IMR-90 (cell line): ENCODE measurements around the gene TMEM43. TPM values are rescaled to one million over a fixed set of nuclear protein-coding genes. Genes with fewer than 3 reads are reported as not detected.

Source experiments
- ATAC-seq: fragments of 200-7000 bp; cut with Tn5 transposase; 2 replicates; pipeline ENCODE4 v1.9.1; 2020; ENCODE audit warnings: low read depth, mild to moderate bottlenecking, moderate library complexity
- BruUV-seq: library from RNA; stranded (reverse); fragments of 400-500 nt; replicated peaks from 2 replicates; lab custom pipeline; 2021; lab: Mats Ljungman, UMichigan
- CTCF ChIA-PET: fragments of 300-600 bp; formaldehyde crosslinking; extraction: SDS; loops from one replicate; lab custom pipeline; 2021; ENCODE audit warnings: antibody characterized with exemption; lab: Yijun Ruan, JAX
- POLR2A ChIA-PET: fragments of 300-600 bp; sonication (Branson Sonifier 250); formaldehyde crosslinking; loops from one replicate; lab custom pipeline; 2022; ENCODE audit warnings: antibody characterized with exemption; ENCODE audit not compliant: unreplicated experiment; lab: Charles Lee
- DNase-seq: peaks from one replicate; pipeline ENCODE4 v3.0.0; 2013
- H2AFZ ChIP-seq: replicated peaks from 2 replicates; pipeline ENCODE3; 2013; ENCODE audit warnings: low read length, mild to moderate bottlenecking; ENCODE audit not compliant: poor library complexity
- H2AK5ac ChIP-seq: 2 replicates; pipeline ENCODE4 v1.6.1; 2013; ENCODE audit warnings: low read depth, low read length, inconsistent platforms
- H2AK9ac ChIP-seq: replicated peaks from 2 replicates; pipeline ENCODE3; 2013; ENCODE audit warnings: mild to moderate bottlenecking, low read depth, low read length, moderate library complexity; ENCODE audit not compliant: poor library complexity
- H2BK120ac ChIP-seq: 2 replicates; pipeline ENCODE4 v1.6.1; 2013; ENCODE audit warnings: low read depth, low read length, inconsistent platforms
- H2BK15ac ChIP-seq: 3 replicates; pipeline ENCODE4 v1.6.1; 2013; ENCODE audit warnings: low read depth, low read length, inconsistent platforms
- H2BK20ac ChIP-seq: 2 replicates; pipeline ENCODE4 v1.6.1; 2013; ENCODE audit warnings: low read depth, mild to moderate bottlenecking, inconsistent platforms, low read length, moderate library complexity
- H2BK5ac ChIP-seq: 2 replicates; pipeline ENCODE4 v1.6.1; 2013; ENCODE audit warnings: mild to moderate bottlenecking, low read depth, low read length, inconsistent platforms; ENCODE audit not compliant: poor library complexity, severe bottlenecking
- H3K14ac ChIP-seq: replicated peaks from 2 replicates; pipeline ENCODE4 v1.6.1; 2013; ENCODE audit warnings: low read depth, low read length, inconsistent platforms
- H3K18ac ChIP-seq: 2 replicates; pipeline ENCODE4 v1.6.1; 2013; ENCODE audit warnings: low read depth, low read length, control low read depth
- H3K23ac ChIP-seq: 2 replicates; pipeline ENCODE4 v1.6.1; 2013; ENCODE audit warnings: low read depth, low read length, inconsistent platforms
- H3K27ac ChIP-seq: 2 replicates; pipeline ENCODE4 v1.5.1; 2013; ENCODE audit warnings: mild to moderate bottlenecking, control low read depth, low read length; ENCODE audit not compliant: insufficient read depth
- H3K27me3 ChIP-seq: 2 replicates; pipeline ENCODE4 v1.6.1; 2013; ENCODE audit warnings: low read length; ENCODE audit not compliant: control insufficient read depth, insufficient read depth
- H3K36me3 ChIP-seq: 2 replicates; pipeline ENCODE4 v1.6.1; 2013; ENCODE audit warnings: low read length, mixed read lengths; ENCODE audit not compliant: control insufficient read depth, insufficient read depth
- H3K4ac ChIP-seq: 2 replicates; pipeline ENCODE4 v1.6.1; 2013; ENCODE audit warnings: low read depth, low read length, inconsistent platforms
- H3K4me1 ChIP-seq: 2 replicates; pipeline ENCODE4 v1.6.1; 2013; ENCODE audit warnings: low read length, mixed read lengths; ENCODE audit not compliant: control insufficient read depth, insufficient read depth
- H3K4me2 ChIP-seq: 2 replicates; pipeline ENCODE4 v1.6.1; 2013; ENCODE audit warnings: low read depth, mild to moderate bottlenecking, control low read depth, low read length, moderate library complexity
- H3K4me3 ChIP-seq: 2 replicates; pipeline ENCODE4 v1.5.1; 2013; ENCODE audit warnings: low read depth, mild to moderate bottlenecking, control low read depth, low read length, moderate library complexity; ENCODE audit not compliant: insufficient read depth
- H3K56ac ChIP-seq: 2 replicates; pipeline ENCODE4 v1.6.1; 2013; ENCODE audit warnings: low read length, inconsistent platforms; ENCODE audit not compliant: insufficient read depth; ENCODE audit errors: extremely low read depth
- H3K79me1 ChIP-seq, 2 experiments: 2 replicates each; pipeline ENCODE4 v1.6.1; 2013; ENCODE audit warnings: low read length in 2 of 2, inconsistent platforms in 1 of 2, low read depth in 1 of 2
- H3K9ac ChIP-seq: 2 replicates; pipeline ENCODE4 v1.6.1; 2013; ENCODE audit warnings: low read depth, low read length, control low read depth
- H3K9me1 ChIP-seq: 2 replicates; pipeline ENCODE4 v1.6.1; 2013; ENCODE audit warnings: low read length, inconsistent platforms; ENCODE audit not compliant: insufficient read depth
- H3K9me3 ChIP-seq: 2 replicates; pipeline ENCODE4 v1.6.1; 2013; ENCODE audit warnings: low read length; ENCODE audit not compliant: control insufficient read depth, insufficient read depth
- H4K20me1 ChIP-seq: 2 replicates; pipeline ENCODE4 v1.6.1; 2013; ENCODE audit warnings: low read length, inconsistent platforms; ENCODE audit not compliant: insufficient read depth
- H4K5ac ChIP-seq: 2 replicates; pipeline ENCODE4 v1.6.1; 2013; ENCODE audit warnings: mild to moderate bottlenecking, low read depth, low read length, control low read depth
- H4K8ac ChIP-seq, 2 experiments: 2 replicates each; pipeline ENCODE4 v1.6.1; 2013; ENCODE audit warnings: low read depth in 2 of 2, low read length in 2 of 2, control low read depth in 1 of 2, inconsistent platforms in 1 of 2
- H4K91ac ChIP-seq: 2 replicates; pipeline ENCODE4 v1.6.1; 2013; ENCODE audit warnings: low read depth, low read length, inconsistent platforms; ENCODE audit not compliant: insufficient read depth
- BHLHE40 ChIP-seq: fragments of 150-350 bp; IDR thresholded peaks from 2 replicates; pipeline ENCODE4 v1.6.1; 2016; ENCODE audit warnings: mild to moderate bottlenecking, low read depth, low read length
- CEBPB ChIP-seq: IDR thresholded peaks from 2 replicates; pipeline ENCODE4 v1.6.1; 2012; ENCODE audit warnings: low read depth, low read length, improper control_type of control experiment
- CHD1 ChIP-seq: IDR thresholded peaks from 2 replicates; pipeline ENCODE4 v1.6.1; 2012; ENCODE audit warnings: low read depth, low read length, improper control_type of control experiment
- FOS ChIP-seq: fragments of 150-350 bp; IDR thresholded peaks from 2 replicates; pipeline ENCODE4 v1.6.1; 2016; ENCODE audit warnings: low read depth, low read length
- MAFK ChIP-seq: IDR thresholded peaks from 2 replicates; pipeline ENCODE4 v1.6.1; 2012; ENCODE audit warnings: low read depth, low read length, improper control_type of control experiment
- MXI1 ChIP-seq: IDR thresholded peaks from 2 replicates; pipeline ENCODE4 v1.6.1; 2012; ENCODE audit warnings: low read depth, mild to moderate bottlenecking, low read length, moderate library complexity, borderline replicate concordance
- NFE2L2 ChIP-seq: fragments of 150-350 bp; IDR thresholded peaks from 2 replicates; pipeline ENCODE4 v1.6.1; 2016; ENCODE audit warnings: low read depth, mild to moderate bottlenecking, low read length
- POLR2A ChIP-seq: IDR thresholded peaks from 2 replicates; pipeline ENCODE4 v1.6.1; 2012; ENCODE audit warnings: mild to moderate bottlenecking, low read depth, low read length
- RAD21 ChIP-seq: IDR thresholded peaks from 2 replicates; pipeline ENCODE4 v1.6.1; 2012; ENCODE audit warnings: low read length, improper control_type of control experiment
- RCOR1 ChIP-seq: IDR thresholded peaks from 2 replicates; pipeline ENCODE4 v1.6.1; 2012; ENCODE audit warnings: mild to moderate bottlenecking, low read length, improper control_type of control experiment; ENCODE audit not compliant: insufficient replicate concordance
- RFX5 ChIP-seq: IDR thresholded peaks from 2 replicates; pipeline ENCODE4 v1.8.0; 2012; ENCODE audit warnings: low read depth, mild to moderate bottlenecking, low read length, moderate library complexity
- SMC3 ChIP-seq: fragments of 150-350 bp; IDR thresholded peaks from 2 replicates; pipeline ENCODE4 v1.6.1; 2016; ENCODE audit warnings: low read depth, mild to moderate bottlenecking, antibody characterized with exemption, low read length, moderate library complexity
- WGBS, 2 experiments: methylation state at CpG; one replicate each; pipeline versions ENCODE4 v1.1.5 to v1.1.7; 2013; ENCODE audit warnings: missing lambda C conversion rate in 2 of 2; ENCODE audit not compliant: insufficient read length in 1 of 2; ENCODE audit errors: extremely low coverage in 2 of 2; 5-methylcytosine and 5-hydroxymethylcytosine counted together
- dilution Hi-C: fragments of 300-500 bp; cut with HindIII; formaldehyde crosslinking; loops from one replicate; pipeline ENCODE4 v1.14.3; 2018; ENCODE audit warnings: low sequenced_read_pairs; ENCODE audit not compliant: unreplicated experiment
- in situ Hi-C: fragments of 300-500 bp; cut with MboI; formaldehyde crosslinking; loops from 3 replicates; pipeline ENCODE4 v1.14.3; 2019; ENCODE audit warnings: low sequenced_read_pairs, inconsistent platforms, mixed read lengths
- intact Hi-C: fragments of 100-400 bp; cut with micrococcal nuclease; formaldehyde crosslinking; loops from 2 replicates; pipeline ENCODE4 v1.10.0; 2022
- polyA plus RNA-seq, 3 experiments: library from polyadenylated mRNA; depleted of rRNA; stranded (reverse); fragments of >200 nt; gene quantifications; 2 replicates each; pipeline ENCODE4 v1.2.3, GENCODE V29; 2012; ENCODE audit warnings: low replicate concordance in 1 of 3
- total RNA-seq: library from RNA; depleted of rRNA; stranded (reverse); fragments of >200 nt; gene quantifications from 2 replicates; pipeline ENCODE4 v1.2.3, GENCODE V29; 2012
- TF ChIP-seq, protein P1 (sequence below): conservative IDR thresholded peaks from 2 replicates; pipeline ENCODE4 v1.5.1; 2012; ENCODE audit warnings: mild to moderate bottlenecking, low read depth, low read length, improper control_type of control experiment
- TF ChIP-seq, protein P2 (sequence below): fragments of 150-350 bp; IDR thresholded peaks from 2 replicates; pipeline ENCODE4 v1.6.1; 2017; ENCODE audit warnings: mild to moderate bottlenecking, antibody characterized with exemption, low read length, low read depth

Gene TMEM43
- total and polyA plus RNA-seq, 2 of the 4 experiments (the other 2 are of a cell fraction) = 109 to 114 TPM

GRCh38 chr3:14117468-14118399 lies 7.1 kb upstream of the TMEM43 start:
- no peaks in the 10 kb centered on the region for H3K27me3 ChIP-seq
- no peak overlapping the region for H2BK20ac ChIP-seq
- DNase-seq (no peak), ATAC-seq (no peak)
- H3K4me1 ChIP-seq = peaks cover 6% of the 10 kb centered on the region; the same call in 1 of the 2 replicates
- H2AFZ ChIP-seq = no peak overlapping the region
- in situ Hi-C loops (loop anchor here (25.0 kb wide), 2 partner anchors 230 to 630 kb away; partner anchors contain the start of genes HDAC11 and WNT7A), intact Hi-C loops (no loop called here), dilution Hi-C loops (no loop called here)
- WGBS, 2 experiments = 80% methylated on average over 1 of the region's 10 CpGs; no CpG with 5 or more reads in 1 of the 2 experiments
- no peak overlapping the region for H3K9ac ChIP-seq
- H2BK120ac ChIP-seq = no peak overlapping the region
- H3K36me3 ChIP-seq = peaks cover 16% of the 10 kb centered on the region
- no peak overlapping the region for H3K23ac ChIP-seq
- peaks cover 12% of the 10 kb centered on the region; the same call in 1 of the 2 replicates for H3K9me1 ChIP-seq
- H3K79me1 ChIP-seq = peaks cover 20 to 25% of the 10 kb centered on the region in 2 experiments
- no peaks in the 10 kb centered on the region for H3K9me3 ChIP-seq
- H3K14ac ChIP-seq = no peak overlapping the region
- BruUV-seq = no TSS peak
- H3K56ac ChIP-seq = no peak overlapping the region
- H3K27ac ChIP-seq = peak overlapping the region; percentile 7; the same call in 1 of the 2 replicates
- ChIA-PET POLR2A (no interaction called here), CTCF (no interaction called here)
- no peak overlapping the region for H2AK9ac ChIP-seq
- no peak overlapping the region for H3K4ac ChIP-seq
- no peak overlapping the region for H3K4me3 ChIP-seq
- H3K4me2 ChIP-seq = no peak overlapping the region
- no peak overlapping the region for H2BK15ac ChIP-seq
- H4K20me1 ChIP-seq = no peaks in the 10 kb centered on the region
- H3K18ac ChIP-seq = no peak overlapping the region
- H2BK5ac ChIP-seq = no peak overlapping the region
- no peak overlapping the region for H2AK5ac ChIP-seq
- no peak overlapping the region for H4K91ac ChIP-seq
- H4K5ac ChIP-seq = no peak overlapping the region
- no peak overlapping the region for H4K8ac ChIP-seq
- no peak for TF ChIP-seq RFX5
- TF ChIP-seq, protein P1, sequence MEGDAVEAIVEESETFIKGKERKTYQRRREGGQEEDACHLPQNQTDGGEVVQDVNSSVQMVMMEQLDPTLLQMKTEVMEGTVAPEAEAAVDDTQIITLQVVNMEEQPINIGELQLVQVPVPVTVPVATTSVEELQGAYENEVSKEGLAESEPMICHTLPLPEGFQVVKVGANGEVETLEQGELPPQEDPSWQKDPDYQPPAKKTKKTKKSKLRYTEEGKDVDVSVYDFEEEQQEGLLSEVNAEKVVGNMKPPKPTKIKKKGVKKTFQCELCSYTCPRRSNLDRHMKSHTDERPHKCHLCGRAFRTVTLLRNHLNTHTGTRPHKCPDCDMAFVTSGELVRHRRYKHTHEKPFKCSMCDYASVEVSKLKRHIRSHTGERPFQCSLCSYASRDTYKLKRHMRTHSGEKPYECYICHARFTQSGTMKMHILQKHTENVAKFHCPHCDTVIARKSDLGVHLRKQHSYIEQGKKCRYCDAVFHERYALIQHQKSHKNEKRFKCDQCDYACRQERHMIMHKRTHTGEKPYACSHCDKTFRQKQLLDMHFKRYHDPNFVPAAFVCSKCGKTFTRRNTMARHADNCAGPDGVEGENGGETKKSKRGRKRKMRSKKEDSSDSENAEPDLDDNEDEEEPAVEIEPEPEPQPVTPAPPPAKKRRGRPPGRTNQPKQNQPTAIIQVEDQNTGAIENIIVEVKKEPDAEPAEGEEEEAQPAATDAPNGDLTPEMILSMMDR = no peak
- TF ChIP-seq MXI1 = no peak
- TF ChIP-seq CHD1 = no peak
- no peak for TF ChIP-seq RAD21
- no peak for TF ChIP-seq RCOR1
- TF ChIP-seq MAFK = no peak
- TF ChIP-seq POLR2A = no peak
- no peak for TF ChIP-seq BHLHE40
- TF ChIP-seq FOS = no peak
- TF ChIP-seq SMC3 = no peak
- TF ChIP-seq NFE2L2 = no peak
- TF ChIP-seq, protein P2, sequence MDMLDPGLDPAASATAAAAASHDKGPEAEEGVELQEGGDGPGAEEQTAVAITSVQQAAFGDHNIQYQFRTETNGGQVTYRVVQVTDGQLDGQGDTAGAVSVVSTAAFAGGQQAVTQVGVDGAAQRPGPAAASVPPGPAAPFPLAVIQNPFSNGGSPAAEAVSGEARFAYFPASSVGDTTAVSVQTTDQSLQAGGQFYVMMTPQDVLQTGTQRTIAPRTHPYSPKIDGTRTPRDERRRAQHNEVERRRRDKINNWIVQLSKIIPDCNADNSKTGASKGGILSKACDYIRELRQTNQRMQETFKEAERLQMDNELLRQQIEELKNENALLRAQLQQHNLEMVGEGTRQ = no peak
- no peak for TF ChIP-seq CEBPB
